ENCODE measurements around the gene MCF2L.

Gene MCF2L

GRCh38 chr13:112965573-112966115 is 3.4 kb upstream of the MCF2L start:
- no peak for DNase-seq (ENCODE audit: low spot score)

GRCh38 chr13:112966776-112967175 is 2.2 kb upstream of the MCF2L start:
- DNase-seq (ENCODE audit: low spot score): no peak

- no peak for DNase-seq (ENCODE audit: low spot score)
These were observed 1.2 kb upstream of the MCF2L start for GRCh38 chr13:112967686-112968379.

- DNase-seq (ENCODE audit: low spot score): no peak
These were observed 569 bp upstream of the MCF2L start for GRCh38 chr13:112968380-112968909.

GRCh38 chr13:112969692-112970338 is 801 bp downstream of the MCF2L start:
- DNase-seq (ENCODE audit: low spot score): no peak

GRCh38 chr13:112970552-112971287 is 1.7 kb downstream of the MCF2L start:
- no peak for DNase-seq (ENCODE audit: low spot score)

GRCh38 chr13:112971288-112971643 is 2.3 kb downstream of the MCF2L start:
- DNase-seq (ENCODE audit: low spot score): no peak

GRCh38 chr13:112972258-112972657 is 3.2 kb downstream of the MCF2L start:
- DNase-seq (ENCODE audit: low spot score): no peak

- no peak for DNase-seq (ENCODE audit: low spot score)
These were observed 4.0 kb downstream of the MCF2L start for GRCh38 chr13:112972867-112973576.

GRCh38 chr13:112973577-112973951 is 4.5 kb downstream of the MCF2L start:
- no peak for DNase-seq (ENCODE audit: low spot score)

GRCh38 chr13:112974125-112974524 is 5.1 kb downstream of the MCF2L start:
- DNase-seq (ENCODE audit: low spot score): no peak

- no peak for DNase-seq (ENCODE audit: low spot score)
These were observed 5.7 kb downstream of the MCF2L start for GRCh38 chr13:112974671-112975070.

GRCh38 chr13:112975401-112975939 is 6.5 kb downstream of the MCF2L start:
- no peak for DNase-seq (ENCODE audit: low spot score)

GRCh38 chr13:112976526-112976925 is 7.5 kb downstream of the MCF2L start:
- DNase-seq (ENCODE audit: low spot score): no peak

- no peak for DNase-seq (ENCODE audit: low spot score)
These were observed 8.1 kb downstream of the MCF2L start for GRCh38 chr13:112977091-112977490.

GRCh38 chr13:112977525-112977924 is 8.5 kb downstream of the MCF2L start:
- DNase-seq (ENCODE audit: low spot score): no peak

GRCh38 chr13:112978561-112979405 is 9.8 kb downstream of the MCF2L start:
- DNase-seq (ENCODE audit: low spot score): no peak

GRCh38 chr13:112979406-112979902 is 10.4 kb downstream of the MCF2L start:
- no peak for DNase-seq (ENCODE audit: low spot score)

GRCh38 chr13:112980434-112980833 is 11.4 kb downstream of the MCF2L start:
- no peak for DNase-seq (ENCODE audit: low spot score)

GRCh38 chr13:112981451-112981850 is 12.4 kb downstream of the MCF2L start:
- no peak for DNase-seq (ENCODE audit: low spot score)
